Activated naive CD4-positive, alpha-beta T cell treated with anti-CD3 and anti-CD28 coated beads, Interleukin-2, amount 50 U/mL, for 72 hours (primary cell): Measurements from ENCODE around the gene PAM16. TPM values are rescaled to one million over a fixed set of nuclear protein-coding genes. Genes with fewer than 3 reads are reported as not detected.
A peak's percentile ranks its signal among the peaks of the same experiment; 100 is the strongest.
"Not testable (repeated sequence)": the region's sequence is repeated elsewhere in the genome, so short reads cannot be mapped to it uniquely, and the experiment has no call there.

Experiments used
- ATAC-seq, 2 donors: fragments of 150-1000 bp; cut with Tn5 transposase; 2 replicates each; pipeline ENCODE4 v1.10.0; 2021; ENCODE audit warnings: mild to moderate bottlenecking in 2 of 2, moderate library complexity in 2 of 2
- DNase-seq, 2 donors: peaks; one replicate each; pipeline ENCODE4 v3.0.0; 2021 to 2022; ENCODE audit warnings: low spot score in 2 of 2
- H3K27ac Mint-ChIP-seq, 2 donors: one replicate each; pipeline ENCODE4 v1.8.0; 2022; ENCODE audit warnings: mild to moderate bottlenecking in 2 of 2, mixed read lengths in 2 of 2
- H3K36me3 Mint-ChIP-seq, 2 donors: one replicate each; pipeline ENCODE4 v1.8.0; 2022; ENCODE audit warnings: mixed read lengths in 2 of 2
- H3K9me3 Mint-ChIP-seq, 2 donors: one replicate each; pipeline ENCODE4 v1.8.0; 2022; ENCODE audit warnings: mixed read lengths in 2 of 2
- total RNA-seq, 2 donors: library from RNA; stranded (reverse); gene quantifications; one replicate each; pipeline ENCODE4 v1.2.3, GENCODE V29; 2022

PAM16 gene
- total RNA-seq, 2 donors from 2014 or later = 53.7 to 63.1 TPM

DNA sequence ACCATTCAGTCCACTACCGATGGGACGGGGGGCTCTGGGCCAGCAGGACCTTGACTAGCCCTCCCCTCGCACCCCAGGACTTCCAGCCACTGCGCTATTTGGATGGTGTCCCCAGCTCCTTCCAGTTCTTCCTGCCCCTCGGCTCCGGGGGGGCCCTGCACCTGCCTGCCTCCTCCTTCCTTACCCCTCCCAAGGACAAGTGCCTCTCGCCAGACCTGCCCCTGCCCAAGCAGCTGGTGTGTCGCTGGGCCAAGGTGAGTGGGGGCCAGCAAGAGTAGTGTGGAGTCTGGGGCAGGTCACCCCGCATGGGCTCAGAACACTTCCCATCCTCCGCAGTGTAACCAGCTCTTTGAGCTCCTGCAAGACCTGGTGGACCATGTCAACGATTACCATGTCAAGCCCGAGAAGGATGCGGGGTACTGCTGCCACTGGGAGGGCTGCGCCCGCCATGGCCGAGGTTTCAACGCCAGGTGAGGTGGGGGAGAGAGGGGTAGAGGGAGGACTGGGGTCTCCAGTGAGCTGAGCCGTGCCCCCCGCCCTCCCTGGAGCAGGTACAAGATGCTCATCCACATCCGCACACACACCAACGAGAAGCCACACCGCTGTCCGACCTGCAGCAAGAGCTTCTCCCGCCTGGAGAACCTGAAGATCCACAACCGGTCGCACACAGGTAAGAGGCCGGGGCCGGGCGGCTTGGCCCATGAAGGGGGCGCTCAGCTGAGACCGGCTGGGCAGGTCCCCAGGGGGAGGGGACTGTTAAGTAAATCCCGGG, 16.2 kb downstream of the PAM16 start:
- Mint-ChIP-seq H3K9me3 (no peaks in the 10 kb centered on the region), H3K27ac (no peak overlapping the region), H3K36me3 (no peaks in the 10 kb centered on the region)
- ATAC-seq = no peak
- DNase-seq = no peak

DNA sequence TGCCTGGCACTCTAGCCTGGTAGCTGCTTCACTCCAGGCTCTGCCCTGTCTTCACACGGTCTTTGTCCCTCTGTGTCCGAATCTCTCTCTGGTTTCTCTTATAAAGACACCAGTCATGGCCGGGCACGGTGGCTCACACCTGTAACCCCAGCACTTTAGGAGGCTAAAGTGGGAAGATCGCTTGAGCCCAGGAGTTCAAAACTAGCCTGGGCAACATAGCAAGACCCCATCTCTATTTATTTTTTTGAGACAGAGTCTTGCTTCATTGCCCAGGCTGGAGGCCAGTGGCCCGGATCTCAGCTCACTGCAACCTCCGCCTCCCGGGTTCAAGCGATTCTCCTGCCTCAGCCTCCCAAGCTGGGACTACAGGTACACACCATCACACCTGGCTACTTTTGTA, 17.4 kb downstream of the PAM16 start:
- not testable (repeated sequence) for DNase-seq, H3K9me3 Mint-ChIP-seq, ATAC-seq

DNA sequence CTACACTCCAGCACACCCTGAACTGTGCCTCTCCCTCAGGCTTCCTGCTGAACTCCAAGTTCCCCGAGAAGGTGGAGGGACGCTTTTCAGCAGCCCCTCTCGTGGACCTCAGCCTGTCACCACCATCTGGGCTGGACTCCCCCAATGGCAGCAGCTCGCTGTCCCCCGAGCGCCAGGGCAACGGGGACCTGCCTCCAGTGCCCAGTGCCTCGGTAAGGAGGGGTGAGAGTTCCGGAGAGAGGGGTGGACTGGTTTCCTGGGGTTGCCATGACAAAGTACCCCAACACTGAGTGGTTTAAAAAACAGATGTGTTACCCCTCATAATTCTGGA, 17.8 kb downstream of the PAM16 start:
- no peak for DNase-seq
- H3K9me3 Mint-ChIP-seq = no peaks in the 10 kb centered on the region
- H3K36me3 Mint-ChIP-seq = no peaks in the 10 kb centered on the region
- ATAC-seq = no peak
- no peak overlapping the region for H3K27ac Mint-ChIP-seq

More for the DNA sequence above, 17.4 kb downstream of the PAM16 start:
- H3K27ac Mint-ChIP-seq = peak overlapping the region in 1 of 2 donors; percentile 29
- not testable (repeated sequence) for H3K36me3 Mint-ChIP-seq

DNA sequence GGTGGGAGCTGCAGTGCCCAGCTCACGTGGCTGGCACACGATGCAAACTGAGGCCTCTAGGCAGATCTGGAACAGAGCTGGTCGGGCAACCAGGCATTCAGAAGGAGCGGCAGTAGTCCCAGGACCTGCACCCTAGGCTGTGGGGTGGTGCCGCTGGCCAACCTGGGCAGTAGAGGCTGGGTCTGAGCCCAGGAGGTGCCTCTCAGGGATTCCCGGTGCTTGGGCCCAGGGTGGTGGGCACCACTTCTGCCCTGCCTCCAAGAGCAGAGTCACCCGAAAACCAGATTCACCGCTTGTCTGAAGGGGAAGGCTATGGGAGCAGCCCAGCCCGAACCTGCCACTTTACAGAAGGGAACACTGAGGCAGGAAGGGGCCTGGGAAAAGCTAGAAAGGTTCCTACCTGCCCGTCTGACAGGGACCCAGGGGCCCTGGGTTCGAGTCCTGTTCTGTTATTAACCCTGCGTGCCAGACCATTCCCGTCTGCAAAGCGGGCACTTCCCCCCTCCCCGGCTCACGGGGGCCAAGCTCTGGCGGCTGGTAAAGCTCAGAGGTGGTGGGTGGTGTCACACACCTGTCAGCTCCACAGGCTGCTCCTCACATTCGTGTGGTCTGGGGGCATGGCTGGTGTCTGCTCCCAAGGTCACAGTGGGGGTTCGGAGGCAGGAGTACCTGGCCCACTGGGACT, 18.4 kb downstream of the PAM16 start:
- Mint-ChIP-seq H3K27ac (no peak overlapping the region), H3K36me3 (no peaks in the 10 kb centered on the region), H3K9me3 (no peaks in the 10 kb centered on the region)
- DNase-seq = no peak
- ATAC-seq = no peak

DNA sequence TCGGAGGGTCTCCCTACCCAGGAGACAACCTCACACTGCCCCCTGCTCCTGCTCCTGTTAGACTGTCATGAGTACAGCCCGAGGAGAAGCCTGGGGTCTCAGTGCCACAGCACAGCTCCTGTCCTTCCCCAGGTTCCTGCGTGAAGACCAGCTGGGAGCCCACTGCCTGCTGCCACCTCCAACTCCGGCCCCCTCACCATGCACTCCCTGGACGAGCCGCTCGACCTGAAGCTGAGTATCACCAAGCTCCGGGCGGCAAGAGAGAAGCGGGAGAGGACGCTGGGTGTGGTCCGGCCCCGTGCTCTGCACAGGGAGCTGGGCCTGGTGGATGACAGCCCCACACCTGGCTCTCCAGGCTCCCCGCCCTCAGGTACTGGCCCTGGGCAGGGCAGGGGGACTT, 19.0 kb downstream of the PAM16 start:
- Mint-ChIP-seq H3K9me3 (no peaks in the 10 kb centered on the region), H3K36me3 (no peaks in the 10 kb centered on the region), H3K27ac (no peak overlapping the region)
- ATAC-seq (no peak), DNase-seq (no peak)

DNA sequence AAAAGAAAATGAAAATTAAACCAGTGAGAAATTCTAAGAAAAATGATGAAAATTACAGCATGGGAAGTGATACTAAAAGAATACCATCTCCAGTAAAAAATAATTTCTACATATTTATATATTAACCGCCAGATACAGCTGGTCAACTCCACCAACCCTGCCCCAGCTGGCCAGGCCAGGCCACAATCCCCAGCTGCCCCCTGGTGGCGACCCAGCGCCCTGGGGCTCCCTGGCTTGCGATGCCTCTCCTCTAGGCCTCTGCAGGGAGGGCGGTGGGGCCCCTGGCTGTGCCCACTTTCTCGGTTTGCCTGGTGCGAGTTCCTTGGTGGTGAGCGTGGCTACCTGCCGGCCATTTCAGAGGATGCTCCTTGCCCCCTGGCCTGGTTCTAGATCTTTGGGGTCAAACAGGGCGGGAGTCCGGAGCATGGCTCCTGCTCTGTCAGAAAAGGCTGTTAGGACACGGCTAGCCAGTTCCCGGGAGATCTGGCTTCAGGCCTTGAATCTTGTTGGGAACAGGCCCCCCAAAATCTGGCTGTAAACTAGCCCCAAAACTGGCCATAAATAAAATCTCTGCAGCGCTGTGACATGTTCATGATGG, 20.7 kb downstream of the PAM16 start:
- ATAC-seq (peak; percentile 80 to 89), DNase-seq (peak; percentile 74 to 86)
- Mint-ChIP-seq H3K9me3 (no peaks in the 10 kb centered on the region), H3K27ac (no peak overlapping the region), H3K36me3 (no peaks in the 10 kb centered on the region)

DNA sequence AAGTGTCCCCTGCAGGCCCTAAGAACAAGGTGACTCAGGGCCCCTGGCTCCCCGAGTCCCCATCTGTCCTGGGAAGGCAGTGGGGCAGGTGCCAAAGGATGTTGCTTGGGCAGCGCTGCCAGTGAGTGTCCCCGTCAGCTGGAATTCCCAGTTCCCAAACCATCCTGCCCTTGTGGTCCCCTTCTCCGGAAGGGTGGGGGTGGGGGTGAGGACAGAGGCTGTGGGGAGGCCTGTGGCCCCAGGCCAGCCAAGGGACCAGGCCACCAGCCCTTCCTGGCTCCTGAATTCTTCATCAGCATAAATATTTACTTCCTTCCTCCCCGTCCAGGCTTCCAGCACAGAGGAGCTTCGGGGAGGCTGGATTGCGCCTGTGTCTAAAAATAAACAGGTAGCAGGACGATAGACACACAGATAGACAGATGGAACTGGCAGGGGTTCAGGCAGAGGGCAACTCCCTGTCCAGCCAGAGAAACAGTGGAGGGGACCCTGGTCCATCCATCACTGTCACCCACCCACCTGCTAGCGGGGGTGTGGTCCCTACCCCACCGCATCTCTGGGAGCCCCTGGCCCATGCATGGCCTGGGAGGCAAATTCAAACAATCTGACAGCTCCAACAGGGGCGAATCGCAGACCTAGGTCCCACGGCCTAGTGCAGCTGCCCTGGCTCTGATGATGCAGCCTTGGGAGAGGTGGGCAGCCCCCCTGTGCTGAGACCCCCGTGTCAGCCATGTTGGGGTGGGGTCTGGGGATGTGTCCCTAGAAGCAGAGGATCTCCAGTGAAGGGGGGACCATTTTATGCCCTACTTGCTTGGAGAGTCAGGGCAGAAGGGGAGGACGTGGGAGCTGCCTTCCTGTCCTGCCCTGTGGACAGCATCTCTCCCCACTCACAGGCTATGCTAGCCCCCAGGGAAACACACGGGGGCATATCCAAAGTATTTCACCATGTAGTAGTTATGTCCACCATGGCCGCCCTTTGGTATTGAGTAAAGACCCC, 22.0 kb downstream of the PAM16 start:
- ATAC-seq (no peak), DNase-seq (no peak)
- Mint-ChIP-seq H3K27ac (peak overlapping the region in 1 of 2 donors; percentile 25), H3K9me3 (no peaks in the 10 kb centered on the region), H3K36me3 (no peaks in the 10 kb centered on the region)

DNA sequence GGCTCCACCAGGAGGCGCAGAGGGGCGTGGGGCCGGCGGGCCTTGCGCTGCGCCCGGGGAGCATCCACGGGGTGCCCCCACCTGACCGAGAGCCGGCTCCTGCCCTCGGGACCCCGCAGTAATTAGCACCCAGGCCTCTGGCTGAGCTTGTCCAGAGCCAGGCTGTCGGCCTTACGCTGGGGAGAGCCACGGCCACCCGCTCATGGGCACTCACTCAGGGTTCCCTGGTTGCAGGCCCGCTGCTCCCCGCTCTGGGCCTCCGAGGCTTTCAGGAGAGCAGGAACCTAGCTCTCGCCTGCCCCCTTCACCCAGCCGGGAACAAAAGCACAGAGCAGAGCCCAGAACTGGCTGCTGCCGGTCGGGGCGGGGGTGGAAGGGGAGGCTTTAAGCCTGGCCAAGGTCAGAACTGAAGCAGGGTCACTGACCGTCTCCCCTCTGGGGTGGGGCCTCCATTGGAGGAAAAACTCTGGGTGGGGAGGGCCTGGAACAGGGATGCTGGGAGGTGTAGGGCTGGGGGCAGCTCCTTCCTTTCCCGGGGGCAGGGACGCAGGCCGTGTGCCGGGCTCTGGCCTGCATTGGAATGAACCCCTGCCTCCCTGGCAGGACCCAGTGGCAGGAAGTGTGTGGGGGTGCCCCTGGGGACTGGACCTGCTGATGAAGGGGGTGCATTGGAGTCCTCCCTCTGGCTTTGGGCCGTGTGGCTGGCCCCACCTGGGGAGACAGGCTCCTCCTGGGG, 22.9 kb downstream of the PAM16 start:
- ATAC-seq = peak; percentile 60 to 74
- Mint-ChIP-seq H3K9me3 (no peaks in the 10 kb centered on the region), H3K36me3 (no peaks in the 10 kb centered on the region)

DNA sequence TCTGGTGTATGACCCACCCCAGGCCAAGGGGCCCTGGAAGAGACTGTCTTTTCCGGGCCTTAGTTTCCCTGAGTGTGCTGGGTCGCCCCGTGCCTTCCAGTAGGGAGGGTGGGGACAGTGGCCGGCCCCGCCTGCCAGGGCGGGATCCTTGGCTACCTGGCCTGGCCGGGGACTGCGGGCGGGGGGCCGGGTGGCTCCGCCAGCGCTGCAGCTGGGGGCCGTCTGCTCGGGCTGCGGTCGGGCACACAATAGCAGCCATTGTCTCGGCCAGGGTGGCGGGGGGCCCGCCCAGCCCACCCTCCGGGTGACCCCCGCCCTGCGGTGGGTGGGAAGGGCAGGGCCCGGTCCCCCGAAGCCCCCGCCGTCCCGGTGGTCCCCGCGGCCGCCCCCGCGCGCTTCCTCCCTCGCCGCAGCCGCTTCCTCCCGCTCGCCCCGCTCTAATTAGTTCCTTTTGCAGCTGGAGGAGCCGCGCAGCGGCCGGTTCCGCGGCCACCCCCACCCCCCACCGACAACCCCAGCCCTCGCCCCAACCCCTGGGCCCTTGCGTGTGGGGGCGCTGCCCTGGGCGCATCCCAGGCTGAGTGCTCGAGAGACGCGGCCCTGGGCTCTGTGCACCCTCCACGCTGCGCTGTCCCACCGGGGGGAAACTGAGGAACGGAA, 23.6 kb downstream of the PAM16 start:
- H3K27ac Mint-ChIP-seq = no peak overlapping the region
- no peaks in the 10 kb centered on the region for H3K36me3 Mint-ChIP-seq
- H3K9me3 Mint-ChIP-seq = no peaks in the 10 kb centered on the region
- DNase-seq (no peak), ATAC-seq (peak; percentile 25 to 33)

More for the DNA sequence above, 22.9 kb downstream of the PAM16 start:
- H3K27ac Mint-ChIP-seq = peak overlapping the region in 1 of 2 donors; percentile 25
- DNase-seq = peak in 1 of 2 donors; percentile 60

DNA sequence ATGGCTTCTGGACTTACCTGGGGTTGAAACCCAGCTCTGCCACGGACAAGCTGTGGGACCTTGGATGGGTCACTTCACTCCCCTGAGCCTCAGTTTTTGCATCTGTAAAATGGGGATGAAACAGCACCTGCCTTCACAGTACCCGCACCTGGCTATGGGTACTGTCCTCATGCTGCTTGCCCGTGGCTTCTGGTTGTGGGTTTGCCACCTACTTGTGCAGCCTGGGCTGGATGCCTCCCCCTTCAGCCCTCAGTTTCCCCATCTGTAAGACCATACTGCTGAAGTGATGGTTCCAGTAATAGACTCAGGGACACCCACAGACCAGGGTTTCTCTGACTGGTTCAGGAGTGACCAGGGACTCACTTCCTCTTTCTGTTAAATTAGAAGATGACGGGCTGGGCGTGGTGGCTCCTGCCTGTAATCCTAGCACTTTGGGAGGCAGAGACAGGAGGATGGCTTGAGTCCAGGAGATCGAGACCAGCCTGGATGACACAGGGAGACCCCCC, 25.8 kb downstream of the PAM16 start:
- no peaks in the 10 kb centered on the region for H3K9me3 Mint-ChIP-seq
- ATAC-seq (no peak), DNase-seq (no peak)
- H3K36me3 Mint-ChIP-seq = no peaks in the 10 kb centered on the region
- no peak overlapping the region for H3K27ac Mint-ChIP-seq

DNA sequence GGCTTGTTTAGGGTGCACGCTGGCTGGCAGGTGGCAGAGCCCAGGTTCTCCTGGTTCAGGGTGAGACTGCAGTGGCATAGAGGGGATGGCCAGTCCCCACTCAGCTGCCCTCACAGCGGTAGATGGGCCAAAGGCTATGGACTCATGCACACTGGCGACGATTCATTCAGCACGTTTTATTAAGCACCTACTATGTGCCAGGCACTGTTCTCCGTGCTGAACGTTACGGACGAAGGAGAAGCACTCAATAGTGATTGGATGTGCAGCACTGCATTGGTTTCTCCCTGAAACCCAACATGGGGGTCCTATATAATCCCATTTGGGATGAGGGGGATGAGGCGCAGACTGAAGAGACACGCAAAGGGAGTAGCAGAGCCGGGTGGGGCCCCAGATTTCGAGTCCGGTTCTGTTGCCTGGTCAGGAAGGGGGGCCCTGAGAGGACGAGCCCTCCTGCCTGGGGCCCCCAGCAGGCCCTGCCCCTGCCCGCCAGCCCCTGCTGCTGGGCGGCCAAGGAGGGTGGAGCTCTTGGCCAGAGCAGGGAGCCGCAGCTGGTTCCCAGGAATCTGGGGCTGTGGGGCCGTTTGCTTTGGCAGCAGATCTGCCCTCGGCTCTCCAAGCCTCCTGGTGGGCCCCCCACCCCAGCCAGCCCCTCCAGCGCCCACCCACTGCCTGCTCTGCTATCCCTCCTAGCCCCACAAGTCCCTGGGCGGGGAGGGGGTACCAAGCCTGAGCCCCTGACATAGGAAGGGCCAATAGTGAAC, 26.4 kb downstream of the PAM16 start:
- no peaks in the 10 kb centered on the region for H3K36me3 Mint-ChIP-seq
- H3K27ac Mint-ChIP-seq = no peak overlapping the region
- no peak for DNase-seq
- H3K9me3 Mint-ChIP-seq = no peaks in the 10 kb centered on the region
- no peak for ATAC-seq

DNA sequence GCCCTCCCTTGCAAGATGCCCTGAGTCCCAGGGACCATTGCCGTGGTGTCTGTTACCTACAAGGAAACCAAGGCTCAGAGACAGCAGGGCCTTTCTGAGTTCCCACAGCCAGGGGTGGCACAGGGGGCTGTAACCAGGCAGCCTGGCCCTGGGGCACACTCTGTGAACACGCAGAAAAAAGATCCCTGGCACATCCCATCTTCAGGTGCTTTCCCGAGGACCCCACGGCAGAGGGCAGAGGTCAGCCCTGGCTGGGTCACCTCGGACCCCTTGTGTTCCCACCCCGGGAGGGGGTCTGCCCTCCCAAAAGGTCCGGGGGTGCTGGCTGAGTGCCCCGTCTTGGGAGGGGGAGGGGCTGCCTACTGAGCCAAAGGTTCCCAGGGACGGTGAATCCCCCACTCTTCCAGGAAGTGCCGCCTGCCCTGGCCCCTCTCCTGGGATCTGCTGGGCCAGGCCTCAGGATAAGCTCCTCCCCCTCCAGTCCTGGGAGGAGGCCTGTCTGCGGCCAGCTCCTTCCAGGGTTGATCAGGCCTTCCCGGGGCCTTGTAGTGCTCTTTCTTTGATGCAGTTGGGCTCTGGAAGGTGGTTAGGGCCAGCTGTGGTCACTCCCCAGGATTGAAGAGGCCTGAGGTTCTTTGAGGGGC, 27.2 kb downstream of the PAM16 start:
- H3K27ac Mint-ChIP-seq = no peak overlapping the region

DNA sequence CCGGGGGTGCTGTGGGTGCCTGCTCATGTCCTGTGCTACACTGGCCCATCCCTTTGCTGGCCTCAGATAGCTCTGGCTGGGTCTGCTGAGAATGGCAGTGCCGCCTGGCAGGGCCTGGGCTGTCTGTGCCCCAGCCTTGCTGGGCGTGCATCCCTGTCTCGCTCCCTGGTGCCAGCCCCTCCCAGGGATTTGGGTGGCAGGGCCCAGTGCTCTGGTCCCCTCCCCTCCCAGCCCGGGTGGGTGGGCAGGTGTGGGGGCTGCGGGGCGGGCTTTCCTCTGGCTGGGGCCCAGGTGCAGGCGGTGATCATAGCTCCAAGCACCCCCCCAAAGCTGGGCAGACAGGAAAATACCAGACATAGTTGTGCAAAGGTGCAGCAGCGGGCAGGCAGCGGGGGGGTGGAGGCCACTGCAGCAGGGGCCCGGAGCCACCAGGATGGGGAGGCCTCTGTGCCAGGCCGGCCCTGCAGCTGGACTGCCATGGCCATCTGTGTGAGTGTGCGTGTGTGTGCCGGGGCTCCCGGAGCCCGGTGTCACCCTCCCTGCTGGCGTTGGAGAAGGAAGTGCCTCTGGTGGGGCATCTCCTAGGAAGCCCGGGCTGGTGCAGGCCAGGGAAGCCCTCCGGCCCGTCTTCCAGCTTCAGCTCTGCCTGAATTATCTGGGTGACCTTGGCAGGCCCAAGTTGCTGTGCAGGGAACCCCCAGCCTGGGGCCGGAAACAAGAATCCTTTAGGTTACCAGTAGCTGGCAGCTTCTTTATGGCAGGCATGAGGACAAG, 27.9 kb downstream of the PAM16 start:
- Mint-ChIP-seq H3K27ac (no peak overlapping the region), H3K36me3 (no peaks in the 10 kb centered on the region), H3K9me3 (no peaks in the 10 kb centered on the region)
- ATAC-seq (no peak), DNase-seq (no peak)

More for the DNA sequence above, 27.2 kb downstream of the PAM16 start:
- Mint-ChIP-seq H3K36me3 (no peaks in the 10 kb centered on the region), H3K9me3 (no peaks in the 10 kb centered on the region)
- DNase-seq (no peak), ATAC-seq (no peak)
